ENCODE measurements around the gene SLC35E3. TPM values are rescaled to one million over a fixed set of nuclear protein-coding genes. Genes with fewer than 3 reads are reported as not detected.
A peak's percentile ranks its signal among the peaks of the same experiment; 100 is the strongest.

SLC35E3 gene
- total RNA-seq, 1 experiment from 2014 or later, result 4.9 TPM

DNA sequence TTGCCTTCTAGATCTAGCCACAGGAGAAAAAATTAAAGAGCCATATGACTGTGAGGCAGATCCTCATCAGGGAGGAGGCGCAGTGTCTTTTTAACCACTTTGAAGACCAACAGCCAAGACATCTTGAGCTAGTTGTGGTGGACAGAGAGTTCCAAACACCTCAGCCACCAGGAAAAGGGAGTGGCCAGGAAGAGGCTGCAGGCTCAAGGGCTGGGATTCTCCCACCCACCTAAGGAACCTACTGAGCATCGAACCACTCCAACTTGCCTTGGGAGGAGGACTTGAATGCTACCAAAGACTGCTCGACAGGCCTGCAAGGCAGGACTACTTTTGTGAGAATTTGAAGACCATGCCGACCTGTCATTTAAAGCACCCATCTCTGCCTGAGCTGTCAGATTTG lies 47.5 kb downstream of the SLC35E3 start:
- DNase-seq (ENCODE audit: low read depth, low spot score) (no peak), ATAC-seq (peak; percentile 23; the same call in 1 of the 2 replicates)
- Histone ChIP-seq H3K9ac (ENCODE audit: low read length) (no peak overlapping the region), H3K9me2 (ENCODE audit: insufficient read depth) (no peaks in the 10 kb centered on the region), H3K4me3 (replicated peaks in 1 of 2; ENCODE audit: low read depth in 1 of 2, low read length in 2 of 2) (no peak overlapping the region), H3K79me2 (ENCODE audit: insufficient read depth, low read length) (no peaks in the 10 kb centered on the region), H3K4me1 (ENCODE audit: control insufficient read depth in 1 of 2, insufficient read depth in 2 of 2, low read length in 2 of 2) (peaks cover 0 to 24% of the 10 kb centered on the region in 2 experiments), H3K9me3 (ENCODE audit: control insufficient read depth in 1 of 2, insufficient read depth in 1 of 2, low read depth in 1 of 2, low read length in 2 of 2) (no peaks in the 10 kb centered on the region), H4K20me1 (ENCODE audit: insufficient read depth) (no peaks in the 10 kb centered on the region), H3K27ac (ENCODE audit: low read depth, low read length) (no peak overlapping the region), H2AFZ (ENCODE audit: low read depth, low read length, poor library complexity, severe bottlenecking) (no peak overlapping the region), H3K4me2 (ENCODE audit: low read length) (peak overlapping the region; percentile 11; the same call in 1 of the 2 replicates), H3K36me3 (ENCODE audit: control insufficient read depth in 1 of 2, insufficient read depth in 2 of 2, low read length in 2 of 2) (no peaks in the 10 kb centered on the region), H3K27me3 (ENCODE audit: insufficient read depth, low read length) (no peaks in the 10 kb centered on the region)
- intact Hi-C loops (cut with micrococcal nuclease), result no loop called here
- TF ChIP-seq TCF7L2 (IDR thresholded peaks at IDR 0.05; ENCODE audit: borderline replicate concordance, extremely low read depth, insufficient read depth, insufficient read length), result no peak
- no peak for TF ChIP-seq ELF1 (IDR thresholded peaks at IDR 0.05; ENCODE audit: borderline replicate concordance, low read depth)
- TF ChIP-seq CBX3 (IDR thresholded peaks at IDR 0.05; ENCODE audit: low read depth), result no peak
- no peak for TF ChIP-seq RAD21 (IDR thresholded peaks at IDR 0.05; ENCODE audit: low read depth)
- no peak for TF ChIP-seq JUND (IDR thresholded peaks at IDR 0.05)
- no peak for TF ChIP-seq ZFX (IDR thresholded peaks at IDR 0.05)
- TF ChIP-seq EGR1 (IDR thresholded peaks at IDR 0.05; ENCODE audit: low read depth), result no peak
- TF ChIP-seq, protein P1, sequence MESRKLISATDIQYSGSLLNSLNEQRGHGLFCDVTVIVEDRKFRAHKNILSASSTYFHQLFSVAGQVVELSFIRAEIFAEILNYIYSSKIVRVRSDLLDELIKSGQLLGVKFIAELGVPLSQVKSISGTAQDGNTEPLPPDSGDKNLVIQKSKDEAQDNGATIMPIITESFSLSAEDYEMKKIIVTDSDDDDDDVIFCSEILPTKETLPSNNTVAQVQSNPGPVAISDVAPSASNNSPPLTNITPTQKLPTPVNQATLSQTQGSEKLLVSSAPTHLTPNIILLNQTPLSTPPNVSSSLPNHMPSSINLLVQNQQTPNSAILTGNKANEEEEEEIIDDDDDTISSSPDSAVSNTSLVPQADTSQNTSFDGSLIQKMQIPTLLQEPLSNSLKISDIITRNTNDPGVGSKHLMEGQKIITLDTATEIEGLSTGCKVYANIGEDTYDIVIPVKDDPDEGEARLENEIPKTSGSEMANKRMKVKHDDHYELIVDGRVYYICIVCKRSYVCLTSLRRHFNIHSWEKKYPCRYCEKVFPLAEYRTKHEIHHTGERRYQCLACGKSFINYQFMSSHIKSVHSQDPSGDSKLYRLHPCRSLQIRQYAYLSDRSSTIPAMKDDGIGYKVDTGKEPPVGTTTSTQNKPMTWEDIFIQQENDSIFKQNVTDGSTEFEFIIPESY (IDR thresholded peaks at IDR 0.05; ENCODE audit: extremely low read depth, insufficient replicate concordance, low read length), result no peak
- TF ChIP-seq EZH2 (IDR thresholded peaks at IDR 0.05), result no peak
- no peak for TF ChIP-seq CEBPB (IDR thresholded peaks at IDR 0.05; ENCODE audit: low read depth)
- no peak for TF ChIP-seq FOSL1 (IDR thresholded peaks at IDR 0.05; ENCODE audit: low read depth)
- TF ChIP-seq, protein P2, sequence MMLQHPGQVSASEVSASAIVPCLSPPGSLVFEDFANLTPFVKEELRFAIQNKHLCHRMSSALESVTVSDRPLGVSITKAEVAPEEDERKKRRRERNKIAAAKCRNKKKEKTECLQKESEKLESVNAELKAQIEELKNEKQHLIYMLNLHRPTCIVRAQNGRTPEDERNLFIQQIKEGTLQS (IDR thresholded peaks at IDR 0.05), result no peak
- RAD21 ChIA-PET (ENCODE audit: low non-redundant PET in 1 of 2, low total read pairs in 2 of 2, uncharacterized antibody in 2 of 2, unreplicated experiment in 2 of 2), result no interaction called here
- no TSS peak for BruUV-seq (replicated peaks)
- CTCF ChIA-PET, result no interaction called here
- POLR2A ChIA-PET, result interaction anchor here (2.4 kb wide), 1 partner anchor 14 kb away, joined by 7 read pairs; the partner anchor contains the start of gene MDM2

Measured in HCT116 (cell line).